ENCODE measurements around the gene RNF157. TPM values are rescaled to one million over a fixed set of nuclear protein-coding genes. Genes with fewer than 3 reads are reported as not detected.

Gene RNF157
- total RNA-seq, 4 donors from 2014 or later = 8.4 to 23.5 (median 17.4) TPM

DNA sequence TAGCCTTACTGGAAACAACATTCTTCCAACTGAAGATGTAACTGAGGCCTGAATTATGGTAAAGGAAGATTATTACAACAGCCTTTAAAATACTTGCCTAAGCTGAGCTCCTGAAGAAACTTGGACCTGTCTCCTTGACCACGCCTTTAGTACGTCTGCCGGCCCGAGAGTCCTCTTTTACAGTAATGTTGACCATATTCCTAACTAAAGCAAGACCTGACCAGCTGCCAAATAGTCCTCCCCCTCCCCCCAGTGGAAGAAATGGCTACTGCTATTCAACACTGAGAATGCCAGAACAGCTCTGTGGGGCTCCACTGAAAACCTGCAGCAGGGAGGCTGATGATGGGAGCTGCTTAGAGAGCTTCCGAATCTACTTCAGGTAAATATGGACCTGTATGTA lies 86.7 kb downstream of the RNF157 start:
- TF ChIP-seq, protein P1, sequence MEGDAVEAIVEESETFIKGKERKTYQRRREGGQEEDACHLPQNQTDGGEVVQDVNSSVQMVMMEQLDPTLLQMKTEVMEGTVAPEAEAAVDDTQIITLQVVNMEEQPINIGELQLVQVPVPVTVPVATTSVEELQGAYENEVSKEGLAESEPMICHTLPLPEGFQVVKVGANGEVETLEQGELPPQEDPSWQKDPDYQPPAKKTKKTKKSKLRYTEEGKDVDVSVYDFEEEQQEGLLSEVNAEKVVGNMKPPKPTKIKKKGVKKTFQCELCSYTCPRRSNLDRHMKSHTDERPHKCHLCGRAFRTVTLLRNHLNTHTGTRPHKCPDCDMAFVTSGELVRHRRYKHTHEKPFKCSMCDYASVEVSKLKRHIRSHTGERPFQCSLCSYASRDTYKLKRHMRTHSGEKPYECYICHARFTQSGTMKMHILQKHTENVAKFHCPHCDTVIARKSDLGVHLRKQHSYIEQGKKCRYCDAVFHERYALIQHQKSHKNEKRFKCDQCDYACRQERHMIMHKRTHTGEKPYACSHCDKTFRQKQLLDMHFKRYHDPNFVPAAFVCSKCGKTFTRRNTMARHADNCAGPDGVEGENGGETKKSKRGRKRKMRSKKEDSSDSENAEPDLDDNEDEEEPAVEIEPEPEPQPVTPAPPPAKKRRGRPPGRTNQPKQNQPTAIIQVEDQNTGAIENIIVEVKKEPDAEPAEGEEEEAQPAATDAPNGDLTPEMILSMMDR (IDR thresholded peaks at IDR 0.05) = no peak
- ATAC-seq (ENCODE audit: low FRiP score) = no peak
- no peak for DNase-seq (ENCODE audit: low spot score)

DNA sequence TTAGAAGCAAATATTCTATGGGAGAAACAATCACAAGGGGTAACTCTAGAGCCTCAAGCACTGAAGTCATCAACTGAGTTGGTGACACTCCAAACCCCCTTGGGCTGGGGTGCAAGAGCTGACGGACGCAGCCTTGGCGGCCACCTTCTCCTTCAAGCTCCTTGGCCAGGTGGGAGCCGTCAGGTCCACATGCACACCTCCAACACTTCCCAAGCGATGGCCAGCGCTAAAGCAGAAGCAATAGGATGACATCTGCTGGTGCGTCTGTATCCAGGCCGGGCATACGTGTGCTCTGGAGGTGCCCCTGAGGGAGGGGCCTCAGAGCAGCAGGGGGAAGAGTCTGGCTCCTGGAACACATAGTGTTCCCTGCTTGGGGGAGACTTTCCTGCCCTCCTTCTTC lies 87.1 kb downstream of the RNF157 start:
- TF ChIP-seq, protein P1 (IDR thresholded peaks at IDR 0.05) = no peak
- no peak for ATAC-seq (ENCODE audit: low FRiP score)

DNA sequence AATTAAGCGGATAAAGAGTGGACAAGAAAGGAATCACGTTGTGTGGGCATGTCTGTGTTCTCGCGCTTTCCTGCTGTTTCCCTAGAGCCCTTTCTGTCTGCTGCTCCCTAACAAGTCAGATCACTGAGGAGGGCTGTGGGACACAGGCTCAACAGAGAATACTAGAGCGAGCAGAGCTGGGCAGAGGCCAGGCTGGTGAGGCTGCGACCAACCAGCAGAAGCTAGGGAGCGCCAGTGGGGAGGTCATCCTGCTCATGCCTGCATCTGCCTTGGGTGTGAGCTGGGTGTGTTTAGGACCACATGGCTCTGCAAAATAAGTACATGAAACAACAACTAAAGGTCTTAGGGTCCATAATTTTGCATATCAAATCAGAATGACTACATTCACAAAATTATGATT lies 87.7 kb downstream of the RNF157 start:
- DNase-seq (ENCODE audit: low spot score) (no peak), ATAC-seq (ENCODE audit: low FRiP score) (no peak)
- TF ChIP-seq, protein P1 (IDR thresholded peaks at IDR 0.05) = no peak

More for the DNA sequence above, 87.1 kb downstream of the RNF157 start:
- no peak for DNase-seq (ENCODE audit: low spot score)

DNA sequence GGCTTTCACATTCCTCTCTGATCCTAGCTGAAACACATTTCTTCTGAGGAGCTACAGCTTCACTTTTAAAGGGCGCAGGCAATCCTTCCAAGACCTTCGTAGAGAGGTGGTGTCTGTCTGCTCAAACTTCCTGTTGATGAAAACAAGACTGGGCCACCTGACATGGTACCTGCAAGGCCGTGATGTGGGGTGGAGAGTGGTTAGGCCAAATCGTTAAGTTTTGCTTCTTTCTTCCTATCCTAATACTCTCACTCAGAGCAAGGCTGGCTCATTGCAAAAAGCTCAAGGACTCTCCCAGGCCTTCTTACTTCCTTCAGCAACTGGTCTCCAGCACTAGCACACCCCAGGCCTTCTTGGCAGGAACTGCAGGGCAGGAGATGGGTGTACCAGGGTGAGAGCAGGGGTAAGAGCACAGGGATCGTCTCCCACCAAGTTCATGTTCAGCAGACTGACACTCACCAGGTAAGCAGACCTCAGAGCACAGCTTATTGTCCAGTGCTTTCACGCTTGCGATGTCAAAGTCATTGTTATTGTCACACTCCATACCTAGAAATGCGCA lies 88.3 kb downstream of the RNF157 start:
- no peak for ATAC-seq (ENCODE audit: low FRiP score)
- no peak for DNase-seq (ENCODE audit: low spot score)
- TF ChIP-seq, protein P1 (IDR thresholded peaks at IDR 0.05) = no peak

- ATAC-seq (ENCODE audit: low FRiP score) (peak; percentile 59), DNase-seq (ENCODE audit: low spot score) (no peak)
- TF ChIP-seq, protein P1 (IDR thresholded peaks at IDR 0.05) = no peak
These were observed 89.3 kb downstream of the RNF157 start for GRCh38 chr17:76150712-76151622.

GRCh38 chr17:76149214-76149613 lies 91.1 kb downstream of the RNF157 start:
- TF ChIP-seq, protein P1 (IDR thresholded peaks at IDR 0.05) = no peak

DNA sequence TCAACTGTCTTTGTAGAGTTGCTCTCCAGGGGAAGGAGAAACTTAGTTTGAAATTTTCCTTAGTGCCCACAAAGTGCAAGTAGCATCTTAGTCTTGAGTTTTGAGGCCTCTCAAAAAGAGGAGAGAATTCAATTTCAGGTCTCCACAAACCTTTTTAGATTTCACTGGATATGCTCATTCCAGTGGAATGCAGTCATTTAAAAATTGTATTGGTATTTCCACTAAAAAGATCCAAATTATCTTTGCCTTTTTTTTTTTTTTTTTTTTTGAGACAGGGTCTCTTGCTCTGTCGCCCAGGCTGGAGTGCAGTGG lies 92.3 kb downstream of the RNF157 start:
- ATAC-seq (ENCODE audit: low FRiP score) (no peak), DNase-seq (ENCODE audit: low spot score) (no peak)
- TF ChIP-seq, protein P1 (IDR thresholded peaks at IDR 0.05) = no peak

More at GRCh38 chr17:76149214-76149613, 91.1 kb downstream of the RNF157 start:
- ATAC-seq (ENCODE audit: low FRiP score) (no peak), DNase-seq (ENCODE audit: low spot score) (no peak)

All from omental fat pad (tissue), 4 donors.